T-helper 1 cell treated with Interleukin-12 subunit alpha and Interleukin-12 subunit beta and Interleukin-4 antibody, amounts not matched to agents 30 μg/mL and 1 μg/mL, for 36 hours (primary cell): Measurements from ENCODE around the gene ZNF782.

Source experiments
- H3K27ac Mint-ChIP-seq: one replicate; pipeline ENCODE4 v1.8.0; 2021; ENCODE audit warnings: mild to moderate bottlenecking, mixed read lengths
- H3K27me3 Mint-ChIP-seq: one replicate; pipeline ENCODE4 v1.8.0; 2021; ENCODE audit warnings: low read depth, mixed read lengths
- H3K36me3 Mint-ChIP-seq: one replicate; pipeline ENCODE4 v1.8.0; 2021; ENCODE audit warnings: low read depth, mixed read lengths
- H3K4me1 Mint-ChIP-seq: one replicate; pipeline ENCODE4 v1.8.0; 2021; ENCODE audit warnings: low read depth, mixed read lengths
- H3K4me3 Mint-ChIP-seq: one replicate; pipeline ENCODE4 v1.8.0; 2021; ENCODE audit warnings: mild to moderate bottlenecking, moderate library complexity, mixed read lengths
- H3K9me3 Mint-ChIP-seq: one replicate; pipeline ENCODE4 v1.8.0; 2021; ENCODE audit warnings: mixed read lengths

Gene ZNF782

GRCh38 chr9:96781552-96781951, 72.8 kb downstream of the ZNF782 start:
- Mint-ChIP-seq H3K4me3 (no peak overlapping the region), H3K4me1 (peaks cover 23% of the 10 kb centered on the region), H3K36me3 (peaks cover 13% of the 10 kb centered on the region), H3K9me3 (peaks cover 45% of the 10 kb centered on the region), H3K27me3 (no peaks in the 10 kb centered on the region), H3K27ac (no peak overlapping the region)

GRCh38 chr9:96779089-96779488, 75.2 kb downstream of the ZNF782 start:
- Mint-ChIP-seq H3K27ac (no peak overlapping the region), H3K4me3 (no peak overlapping the region), H3K36me3 (peaks cover 27% of the 10 kb centered on the region), H3K9me3 (peaks cover 36% of the 10 kb centered on the region), H3K27me3 (no peaks in the 10 kb centered on the region), H3K4me1 (peaks cover 23% of the 10 kb centered on the region)

- H3K36me3 Mint-ChIP-seq = peaks cover 35% of the 10 kb centered on the region
- peak overlapping the region; percentile 99 for H3K27ac Mint-ChIP-seq
- H3K9me3 Mint-ChIP-seq = peaks cover 32% of the 10 kb centered on the region
- peaks cover 23% of the 10 kb centered on the region for H3K4me1 Mint-ChIP-seq
- H3K4me3 Mint-ChIP-seq = peak overlapping the region; percentile 100
- no peaks in the 10 kb centered on the region for H3K27me3 Mint-ChIP-seq
These were observed 76.9 kb downstream of the ZNF782 start for GRCh38 chr9:96777426-96777864.

GRCh38 chr9:96771124-96771523, 83.2 kb downstream of the ZNF782 start:
- H3K27ac Mint-ChIP-seq = no peak overlapping the region
- no peaks in the 10 kb centered on the region for H3K4me1 Mint-ChIP-seq
- H3K27me3 Mint-ChIP-seq = no peaks in the 10 kb centered on the region
- peaks cover 83% of the 10 kb centered on the region for H3K36me3 Mint-ChIP-seq
- no peak overlapping the region for H3K4me3 Mint-ChIP-seq
- H3K9me3 Mint-ChIP-seq = peaks cover 70% of the 10 kb centered on the region

GRCh38 chr9:96769989-96770388, 84.3 kb downstream of the ZNF782 start:
- no peaks in the 10 kb centered on the region for H3K4me1 Mint-ChIP-seq
- H3K36me3 Mint-ChIP-seq = peaks cover 87% of the 10 kb centered on the region
- H3K4me3 Mint-ChIP-seq = no peak overlapping the region
- H3K27me3 Mint-ChIP-seq = no peaks in the 10 kb centered on the region
- H3K9me3 Mint-ChIP-seq = peaks cover 76% of the 10 kb centered on the region
- no peak overlapping the region for H3K27ac Mint-ChIP-seq
